ENCODE measurements around the gene KLF17. TPM values are rescaled to one million over a fixed set of nuclear protein-coding genes. Genes with fewer than 3 reads are reported as not detected.

Gene KLF17
- total RNA-seq, 4 donors from 2014 or later = 0.19 TPM; not detected in 3

- H3K4me3 ChIP-seq = no peak overlapping the region
- TF ChIP-seq, protein P1, sequence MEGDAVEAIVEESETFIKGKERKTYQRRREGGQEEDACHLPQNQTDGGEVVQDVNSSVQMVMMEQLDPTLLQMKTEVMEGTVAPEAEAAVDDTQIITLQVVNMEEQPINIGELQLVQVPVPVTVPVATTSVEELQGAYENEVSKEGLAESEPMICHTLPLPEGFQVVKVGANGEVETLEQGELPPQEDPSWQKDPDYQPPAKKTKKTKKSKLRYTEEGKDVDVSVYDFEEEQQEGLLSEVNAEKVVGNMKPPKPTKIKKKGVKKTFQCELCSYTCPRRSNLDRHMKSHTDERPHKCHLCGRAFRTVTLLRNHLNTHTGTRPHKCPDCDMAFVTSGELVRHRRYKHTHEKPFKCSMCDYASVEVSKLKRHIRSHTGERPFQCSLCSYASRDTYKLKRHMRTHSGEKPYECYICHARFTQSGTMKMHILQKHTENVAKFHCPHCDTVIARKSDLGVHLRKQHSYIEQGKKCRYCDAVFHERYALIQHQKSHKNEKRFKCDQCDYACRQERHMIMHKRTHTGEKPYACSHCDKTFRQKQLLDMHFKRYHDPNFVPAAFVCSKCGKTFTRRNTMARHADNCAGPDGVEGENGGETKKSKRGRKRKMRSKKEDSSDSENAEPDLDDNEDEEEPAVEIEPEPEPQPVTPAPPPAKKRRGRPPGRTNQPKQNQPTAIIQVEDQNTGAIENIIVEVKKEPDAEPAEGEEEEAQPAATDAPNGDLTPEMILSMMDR (IDR thresholded peaks at IDR 0.05) = no peak
- no peak for TF ChIP-seq POLR2A (IDR thresholded peaks at IDR 0.05)
- intact Hi-C loops (cut with DNase I) = no loop called here
- peaks cover 0 to 6% (median 0%) of the 10 kb centered on the region in 3 donors for H3K4me1 ChIP-seq
- WGBS, 2 donors = 69 to 73% methylated on average over 2 of the region's 2 CpGs
- no peak overlapping the region for H3K27ac ChIP-seq
- peaks cover 0 to 4% (median 0%) of the 10 kb centered on the region in 4 donors for H3K27me3 ChIP-seq
- DNase-seq = no peak
- peaks cover 0 to 13% (median 0%) of the 10 kb centered on the region in 3 donors for H3K9me3 ChIP-seq
- H3K36me3 ChIP-seq = no peaks in the 10 kb centered on the region
These were observed 24.6 kb upstream of the KLF17 start for GRCh38 chr1:44094047-44094446.

- Histone ChIP-seq H3K9me3 (peaks cover 0 to 6% (median 0%) of the 10 kb centered on the region in 3 donors), H3K36me3 (no peaks in the 10 kb centered on the region), H3K27ac (no peak overlapping the region), H3K4me3 (no peak overlapping the region), H3K4me1 (no peaks in the 10 kb centered on the region), H3K27me3 (peaks cover 0 to 8% (median 0%) of the 10 kb centered on the region in 4 donors)
- 79 to 85% methylated on average over 9 of the region's 9 CpGs for WGBS, 2 donors
- no peak for DNase-seq
- intact Hi-C loops (cut with DNase I) = no loop called here
- TF ChIP-seq, protein P1 (IDR thresholded peaks at IDR 0.05) = no peak
- no peak for TF ChIP-seq POLR2A (IDR thresholded peaks at IDR 0.05)
These were observed 18.3 kb upstream of the KLF17 start for GRCh38 chr1:44100183-44100868.

DNA sequence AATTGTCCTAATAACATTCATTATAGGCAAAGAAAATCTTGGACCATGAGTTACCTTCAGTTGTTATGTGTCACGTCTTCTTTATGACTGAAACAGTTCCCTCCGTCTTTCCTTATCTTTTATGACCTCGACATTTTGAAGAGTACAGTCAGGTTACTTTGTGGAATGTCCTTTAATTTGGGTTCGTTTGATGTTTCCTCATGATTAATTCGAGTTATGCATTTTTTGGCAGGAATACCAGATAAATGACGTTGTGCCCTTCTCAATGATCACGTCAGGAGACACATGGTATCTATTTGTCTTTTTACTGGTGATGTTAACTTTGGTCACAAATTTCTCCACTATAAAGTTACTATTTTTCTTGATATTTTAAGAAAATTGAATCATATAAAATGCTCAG lies 17.3 kb upstream of the KLF17 start:
- Histone ChIP-seq H3K9me3 (peaks cover 0 to 6% (median 0%) of the 10 kb centered on the region in 3 donors), H3K36me3 (no peaks in the 10 kb centered on the region), H3K4me1 (no peaks in the 10 kb centered on the region), H3K27ac (no peak overlapping the region), H3K4me3 (no peak overlapping the region), H3K27me3 (peaks cover 0 to 16% (median 0%) of the 10 kb centered on the region in 4 donors)
- TF ChIP-seq, protein P1 (IDR thresholded peaks at IDR 0.05) = no peak
- no peak for TF ChIP-seq POLR2A (IDR thresholded peaks at IDR 0.05)
- intact Hi-C loops (cut with DNase I) = no loop called here
- WGBS, 2 donors = 66 to 68% methylated on average over 7 of the region's 7 CpGs
- DNase-seq = no peak

- 84 to 96% methylated on average over 11 to 18 of the region's 46 CpGs for WGBS, 2 donors
- TF ChIP-seq, protein P1 (IDR thresholded peaks at IDR 0.05) = no peak
- no peak for TF ChIP-seq POLR2A (IDR thresholded peaks at IDR 0.05)
These were observed 15.1 kb upstream of the KLF17 start for GRCh38 chr1:44103270-44104131.

GRCh38 chr1:44105810-44106209 lies 12.8 kb upstream of the KLF17 start:
- Histone ChIP-seq H3K27ac (no peak overlapping the region), H3K4me3 (no peak overlapping the region), H3K9me3 (no peaks in the 10 kb centered on the region), H3K27me3 (peaks cover 0 to 28% (median 0%) of the 10 kb centered on the region in 4 donors), H3K4me1 (no peaks in the 10 kb centered on the region), H3K36me3 (no peaks in the 10 kb centered on the region)
- 78% methylated on average over 3 of the region's 3 CpGs for WGBS, 2 donors
- DNase-seq = no peak
- TF ChIP-seq POLR2A (IDR thresholded peaks at IDR 0.05) = no peak
- TF ChIP-seq, protein P1 (IDR thresholded peaks at IDR 0.05) = no peak
- intact Hi-C loops (cut with DNase I) = no loop called here

More at GRCh38 chr1:44103270-44104131, 15.1 kb upstream of the KLF17 start:
- peaks cover 0 to 28% (median 0%) of the 10 kb centered on the region in 4 donors for H3K27me3 ChIP-seq
- H3K4me1 ChIP-seq = no peaks in the 10 kb centered on the region
- intact Hi-C loops (cut with DNase I) = no loop called here
- DNase-seq = no peak
- no peaks in the 10 kb centered on the region for H3K36me3 ChIP-seq
- H3K4me3 ChIP-seq = no peak overlapping the region
- no peak overlapping the region for H3K27ac ChIP-seq
- no peaks in the 10 kb centered on the region for H3K9me3 ChIP-seq

Data from esophagus squamous epithelium (tissue), 5 donors.